ENCODE results near the gene HNRNPM.
A peak's percentile ranks its signal among the peaks of the same experiment; 100 is the strongest.
"Not testable (repeated sequence)": the region's sequence is repeated elsewhere in the genome, so short reads cannot be mapped to it uniquely, and the experiment has no call there.

HNRNPM gene

DNA sequence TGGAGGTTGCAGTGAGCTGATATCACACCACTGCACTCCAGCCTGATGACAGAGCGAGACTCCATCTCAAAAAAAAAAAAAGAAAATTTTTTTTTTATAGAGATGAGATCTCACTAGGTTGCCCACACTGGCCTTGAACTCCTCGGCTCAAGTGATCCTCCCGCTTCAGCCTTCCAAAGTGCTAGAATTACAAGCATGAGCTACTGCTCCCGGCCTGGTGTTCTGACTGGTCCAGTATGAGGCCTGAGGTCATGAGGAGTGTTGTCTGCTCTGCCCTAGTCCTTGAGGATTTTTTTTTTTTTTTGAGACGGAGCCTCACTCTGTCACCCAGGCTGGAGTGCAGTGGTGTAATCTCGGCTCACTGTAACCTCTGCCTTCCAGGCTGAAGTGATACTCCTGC is 19.4 kb upstream of the HNRNPM start:
- not testable (repeated sequence) for DNase-seq (ENCODE audit: low read depth)

DNA sequence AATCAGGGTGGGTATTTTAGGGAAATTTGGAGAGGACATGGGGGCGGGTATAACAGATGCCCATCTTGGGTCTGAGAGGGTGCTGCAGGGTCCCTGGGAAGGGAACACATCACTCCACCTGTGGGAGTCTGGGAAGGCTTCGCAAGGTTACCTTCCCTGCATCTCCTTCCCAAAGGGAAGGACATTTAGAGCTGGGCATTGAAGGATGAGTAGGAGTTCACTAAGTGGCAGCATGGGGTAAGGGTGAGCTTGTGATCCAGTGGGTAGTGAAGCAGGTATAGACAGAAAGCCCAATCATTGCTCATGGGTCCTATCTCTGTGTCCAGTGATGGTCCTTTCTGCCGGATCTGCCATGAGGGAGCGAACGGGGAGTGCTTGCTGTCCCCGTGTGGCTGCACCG is 18.5 kb upstream of the HNRNPM start:
- DNase-seq (ENCODE audit: low read depth), result no peak

DNA sequence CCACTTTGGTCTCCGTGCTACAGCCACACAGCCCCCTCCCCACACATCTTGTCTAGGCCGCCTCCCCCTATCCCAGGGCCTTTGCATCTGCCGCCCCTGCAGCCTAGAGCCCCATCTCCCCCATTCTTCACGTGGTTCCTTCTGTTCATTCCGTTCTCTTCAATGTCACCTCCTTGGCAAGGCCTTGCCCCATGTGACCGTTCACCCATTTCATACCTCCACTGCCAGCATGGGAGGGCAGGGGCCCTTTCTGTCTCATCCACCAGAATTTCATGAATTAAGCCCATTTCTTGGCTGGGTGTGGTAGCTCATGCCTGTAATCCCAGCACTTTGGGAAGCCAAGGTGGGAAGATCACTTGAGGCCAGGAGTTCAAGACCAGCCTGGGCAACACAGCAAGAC is 15.7 kb upstream of the HNRNPM start:
- DNase-seq (ENCODE audit: low read depth), result no peak

DNA sequence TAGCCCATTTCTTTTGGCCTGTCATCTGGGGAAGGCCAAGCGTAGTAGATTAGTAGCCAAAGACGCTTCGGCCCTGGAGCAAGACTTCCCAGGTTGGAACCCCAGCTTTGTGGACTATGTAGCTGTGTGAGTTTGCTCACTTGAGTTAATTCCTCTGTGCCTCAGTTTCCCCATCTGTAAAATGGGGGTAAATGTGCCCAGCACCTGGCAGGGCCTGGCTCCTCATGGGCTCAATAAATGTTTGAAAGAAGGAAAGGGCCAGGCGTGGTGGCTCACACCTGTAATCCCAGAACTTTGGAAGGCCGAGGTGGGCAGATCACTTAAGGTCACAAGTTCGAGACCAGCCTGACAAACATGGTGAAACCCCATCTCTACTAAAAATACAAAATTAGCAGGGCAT is 14.9 kb upstream of the HNRNPM start:
- no peak for DNase-seq (ENCODE audit: low read depth)

DNA sequence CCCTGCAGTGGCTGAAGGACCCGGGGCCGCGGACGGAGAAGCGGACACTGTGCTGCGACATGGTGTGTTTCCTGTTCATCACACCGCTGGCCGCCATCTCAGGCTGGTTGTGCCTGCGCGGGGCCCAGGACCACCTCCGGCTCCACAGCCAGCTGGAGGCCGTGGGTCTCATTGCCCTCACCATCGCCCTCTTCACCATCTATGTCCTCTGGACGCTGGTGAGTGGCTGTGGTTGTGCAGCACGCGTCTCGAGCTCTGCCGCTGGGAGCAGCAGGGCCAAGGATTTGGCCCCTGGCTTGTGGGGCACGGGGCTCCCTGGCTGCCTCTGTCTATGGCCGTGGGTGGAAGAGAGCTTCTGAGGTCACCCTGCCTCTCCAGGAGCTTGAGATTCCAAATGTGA is 14.1 kb upstream of the HNRNPM start:
- no peak for DNase-seq (ENCODE audit: low read depth)

DNA sequence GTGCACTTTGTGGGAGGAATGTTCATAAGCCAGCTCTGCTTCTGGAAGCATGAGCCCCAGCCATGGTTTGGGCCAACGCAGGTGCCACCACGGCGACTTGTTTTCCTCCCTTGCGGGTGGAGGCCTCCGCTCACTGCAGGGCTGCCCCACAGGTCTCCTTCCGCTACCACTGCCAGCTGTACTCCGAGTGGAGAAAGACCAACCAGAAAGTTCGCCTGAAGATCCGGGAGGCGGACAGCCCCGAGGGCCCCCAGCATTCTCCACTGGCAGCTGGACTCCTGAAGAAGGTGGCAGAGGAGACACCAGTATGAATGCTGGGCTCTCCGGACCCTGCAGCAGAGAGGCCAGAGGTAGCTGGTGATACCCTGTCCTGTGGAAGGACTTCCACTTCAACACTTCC is 6.5 kb upstream of the HNRNPM start:
- no peak for DNase-seq (ENCODE audit: low read depth)

DNA sequence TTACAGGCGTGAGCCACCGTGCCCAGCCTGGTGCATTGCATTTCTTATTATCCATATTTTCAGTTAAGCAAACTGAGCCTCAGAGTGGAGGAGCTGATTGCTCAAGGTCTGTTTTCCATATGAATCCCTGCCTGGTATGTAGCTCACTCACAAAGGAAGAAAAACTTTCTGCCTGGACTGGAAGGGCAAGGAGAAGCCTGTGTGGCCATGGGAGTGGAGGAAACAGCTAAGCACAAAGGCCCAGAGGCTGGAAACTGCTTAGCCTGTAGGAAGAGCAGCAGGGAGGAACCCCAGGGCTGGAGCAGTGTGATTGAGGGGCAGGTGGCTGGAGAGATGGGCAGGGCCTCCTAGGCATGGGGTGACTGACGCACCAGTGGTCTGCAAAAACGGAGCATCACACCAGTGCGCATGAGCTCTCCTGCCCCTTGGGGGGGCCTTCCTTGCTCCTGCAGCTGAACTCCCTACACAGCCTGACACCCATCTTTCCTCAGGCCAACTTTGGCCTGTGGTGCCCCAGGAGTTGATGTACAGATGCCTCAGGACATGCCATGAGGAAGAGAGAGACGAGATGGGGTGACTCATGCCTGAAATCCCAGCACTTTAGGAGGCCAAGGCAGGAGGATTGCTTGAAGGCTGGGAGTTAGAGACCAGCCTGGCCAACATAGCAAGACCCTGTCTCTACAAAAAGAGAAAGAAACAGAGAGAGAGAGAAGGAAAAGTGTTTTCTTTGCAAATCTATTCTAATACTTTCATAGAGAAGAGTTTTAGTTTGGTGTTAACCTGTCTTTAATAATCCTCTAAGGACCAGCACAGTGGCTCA is 2.8 kb upstream of the HNRNPM start:
- DNase-seq (ENCODE audit: low read depth), result no peak

DNA sequence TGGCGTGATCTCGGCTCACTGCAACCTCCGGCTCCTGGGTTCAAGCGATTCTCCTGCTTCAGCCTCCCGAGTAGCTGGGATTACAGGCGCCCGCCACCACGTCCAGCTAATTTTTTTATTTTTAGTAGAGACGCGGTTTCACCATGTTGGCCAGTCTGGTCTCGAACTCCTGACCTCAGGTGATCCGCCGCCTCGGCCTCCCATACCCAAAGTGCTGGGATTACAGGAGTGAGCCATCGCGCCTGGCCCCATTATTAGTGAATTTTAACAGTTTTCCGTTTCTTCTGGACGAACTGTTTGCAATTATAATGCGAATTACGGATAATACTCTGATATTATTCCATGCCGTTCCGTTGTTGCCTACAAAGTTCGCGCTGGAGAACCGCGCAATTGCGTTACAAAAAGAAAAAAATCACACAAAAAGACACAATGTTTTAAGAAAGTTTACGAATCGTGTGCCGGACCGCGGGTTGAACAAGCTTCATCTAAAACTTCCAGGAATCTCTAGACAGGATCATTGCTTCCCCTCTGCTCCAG is 567 bp upstream of the HNRNPM start:
- not testable (repeated sequence) for DNase-seq (ENCODE audit: low read depth)

DNA sequence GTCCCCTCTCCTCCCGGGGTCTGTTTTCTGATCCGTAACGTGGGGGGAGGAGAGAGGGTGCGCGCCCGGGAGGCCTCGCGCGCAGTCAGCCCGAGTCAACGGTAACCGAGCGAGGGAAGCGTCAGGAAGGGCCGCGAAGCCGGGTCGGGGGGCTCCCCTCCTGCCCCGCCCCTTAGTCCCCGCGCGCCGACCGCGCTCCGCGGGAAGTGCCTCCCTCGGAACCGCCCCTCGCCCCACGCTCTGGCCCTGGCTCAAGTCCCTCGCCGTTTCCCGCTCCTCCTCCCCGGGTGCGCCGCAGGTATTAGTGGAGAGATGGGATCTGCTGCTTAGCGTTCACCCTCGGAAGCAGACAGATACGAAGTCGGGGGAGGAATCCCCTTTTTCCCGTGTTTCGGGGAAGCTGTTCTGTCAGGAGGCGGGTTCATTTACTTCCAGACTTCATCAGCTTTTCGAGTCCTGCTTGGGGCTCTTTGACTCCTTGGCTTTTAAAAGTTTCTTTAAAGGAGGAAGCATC is 770 bp downstream of the HNRNPM start:
- no peak for DNase-seq (ENCODE audit: low read depth)

DNA sequence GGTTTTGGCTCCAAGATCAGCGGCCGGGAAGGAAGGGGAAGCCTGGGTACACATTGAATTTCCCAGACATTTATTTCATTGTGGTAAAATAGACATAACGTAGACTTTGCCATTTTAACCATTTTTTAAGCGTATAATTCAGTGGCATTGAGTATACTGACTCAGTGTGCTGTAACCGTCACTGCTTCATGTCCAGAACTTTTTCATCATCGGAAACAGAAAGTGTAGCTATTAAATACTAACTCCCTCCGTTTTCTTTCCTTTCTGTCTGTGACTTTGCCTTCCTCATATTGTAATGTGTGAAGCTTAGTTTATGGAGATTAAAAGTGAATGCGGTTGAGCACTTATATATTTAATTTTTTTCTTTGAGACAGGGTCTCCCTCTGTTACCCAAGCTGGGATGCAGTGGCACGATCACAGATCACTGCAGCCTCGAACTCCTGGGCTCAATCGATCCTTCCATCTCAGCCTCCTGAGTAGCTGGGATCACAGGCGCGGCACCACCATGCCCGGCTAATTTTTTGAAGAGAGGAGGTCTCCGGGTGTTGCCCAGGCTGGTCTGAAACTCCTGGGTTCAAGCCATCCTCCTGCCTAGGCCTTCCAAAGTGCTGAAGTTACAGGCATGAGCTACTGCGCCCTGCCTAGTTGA is 1.4 kb downstream of the HNRNPM start:
- no peak for DNase-seq (ENCODE audit: low read depth)

DNA sequence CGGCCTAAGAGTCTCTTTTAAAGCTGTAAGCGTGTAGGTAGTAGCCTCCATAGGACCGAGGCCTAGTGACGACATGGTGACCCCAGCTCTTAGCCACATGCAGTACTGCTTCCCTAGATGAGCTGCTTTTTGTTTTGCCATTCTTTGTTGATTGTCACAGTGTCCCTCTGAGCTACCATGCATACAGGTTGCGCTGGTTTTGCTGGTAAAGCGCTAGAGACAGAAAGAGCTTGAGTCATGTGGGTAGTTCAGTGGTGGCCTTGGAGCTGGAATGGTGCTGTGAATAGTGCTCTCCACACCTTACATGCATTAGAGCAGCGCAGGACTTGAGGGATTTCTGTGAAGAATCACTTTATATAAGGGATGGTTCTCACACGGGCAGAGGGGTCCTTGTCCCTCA is 5.1 kb downstream of the HNRNPM start:
- DNase-seq (ENCODE audit: low read depth), result no peak

DNA sequence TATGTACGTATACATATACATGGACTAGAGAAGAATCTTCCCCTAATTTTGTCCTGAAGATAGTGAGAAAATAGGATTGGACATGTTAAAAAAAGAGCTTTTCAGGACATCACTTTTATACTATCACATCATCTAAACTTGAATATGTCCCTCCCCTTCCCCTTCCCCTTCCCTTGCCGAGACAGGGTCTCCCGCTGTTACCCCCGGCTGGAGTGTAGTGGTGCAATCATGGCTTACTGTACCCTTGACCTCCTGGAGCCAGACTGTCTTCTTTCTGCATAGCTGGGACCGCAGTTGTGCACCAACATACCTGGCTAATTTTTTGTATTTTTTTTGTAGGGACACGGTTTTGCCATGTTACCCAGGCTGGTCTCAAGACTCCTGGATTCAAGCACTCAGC is 6.6 kb downstream of the HNRNPM start:
- DNase-seq (ENCODE audit: low read depth), result no peak

DNA sequence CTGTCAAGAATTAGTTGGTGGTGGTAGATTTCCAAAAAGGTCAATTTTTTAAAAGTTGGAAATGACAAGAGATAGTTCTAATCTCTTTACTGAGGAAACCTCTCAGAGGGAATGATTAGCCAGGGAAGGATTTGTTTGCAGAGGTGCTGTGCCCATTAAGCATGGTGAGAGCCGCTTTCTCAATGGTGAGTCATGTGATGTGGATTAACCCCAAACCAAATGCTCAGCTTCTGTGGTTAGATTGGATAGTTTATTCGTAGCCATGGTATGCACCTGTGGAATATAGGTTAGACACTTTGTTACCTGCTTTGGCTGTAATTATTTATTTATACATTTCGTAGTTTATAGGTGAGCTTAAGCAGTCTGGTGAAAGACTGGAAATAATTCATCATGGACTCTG is 7.1 kb downstream of the HNRNPM start:
- DNase-seq (ENCODE audit: low read depth), result peak; percentile 29

DNA sequence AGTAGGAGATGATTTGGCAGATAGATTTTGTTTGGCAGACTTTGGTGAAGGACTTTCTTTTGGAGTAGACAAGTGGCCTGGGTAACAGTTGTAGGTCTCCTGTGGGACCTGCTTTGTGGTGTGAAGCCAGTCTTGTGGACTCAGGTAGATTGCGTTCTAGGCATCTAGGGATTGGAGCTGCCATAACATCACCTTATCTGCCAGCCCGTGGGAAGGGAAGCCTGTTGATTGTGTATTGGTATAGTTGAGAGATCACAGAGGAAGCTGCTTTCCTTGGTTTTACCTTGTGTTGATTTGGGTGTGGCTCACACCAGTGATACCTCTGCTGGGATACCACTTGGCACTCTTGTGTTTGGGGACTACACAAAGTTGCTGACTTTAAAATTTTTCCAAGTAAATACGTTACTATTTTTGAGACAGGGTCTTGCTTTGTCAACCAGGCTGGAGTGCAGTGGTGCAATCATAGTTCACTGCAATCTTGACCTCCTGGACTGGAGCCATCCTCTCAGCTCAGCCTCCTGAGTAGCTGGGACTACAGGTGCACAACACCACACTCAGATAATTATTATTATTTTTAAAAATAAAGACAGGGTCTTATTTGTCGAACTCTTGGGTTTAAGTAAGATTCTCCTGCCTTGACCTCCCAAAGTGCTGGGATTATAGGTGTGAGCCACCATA is 7.8 kb downstream of the HNRNPM start:
- DNase-seq (ENCODE audit: low read depth), result no peak

DNA sequence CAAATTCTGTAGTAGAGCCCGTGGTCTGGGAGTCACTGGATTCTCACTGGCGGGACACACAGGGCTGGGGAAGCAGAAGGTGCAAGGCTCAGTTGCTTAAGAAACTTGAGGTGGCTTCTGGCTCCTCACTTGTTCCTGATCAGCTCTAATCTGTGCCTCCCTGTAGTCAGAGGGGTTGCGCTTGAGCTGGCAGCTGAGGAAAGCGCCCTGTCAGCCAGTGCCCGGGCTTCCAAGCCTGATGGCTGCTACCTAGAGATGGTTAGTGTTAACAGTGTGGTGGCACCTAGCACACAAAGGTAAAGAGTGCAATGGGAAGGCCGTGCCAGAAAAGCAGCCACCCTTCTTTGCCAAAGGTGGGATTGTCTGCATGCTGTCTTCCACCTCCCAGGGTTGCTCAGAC is 8.8 kb downstream of the HNRNPM start:
- no peak for DNase-seq (ENCODE audit: low read depth)

DNA sequence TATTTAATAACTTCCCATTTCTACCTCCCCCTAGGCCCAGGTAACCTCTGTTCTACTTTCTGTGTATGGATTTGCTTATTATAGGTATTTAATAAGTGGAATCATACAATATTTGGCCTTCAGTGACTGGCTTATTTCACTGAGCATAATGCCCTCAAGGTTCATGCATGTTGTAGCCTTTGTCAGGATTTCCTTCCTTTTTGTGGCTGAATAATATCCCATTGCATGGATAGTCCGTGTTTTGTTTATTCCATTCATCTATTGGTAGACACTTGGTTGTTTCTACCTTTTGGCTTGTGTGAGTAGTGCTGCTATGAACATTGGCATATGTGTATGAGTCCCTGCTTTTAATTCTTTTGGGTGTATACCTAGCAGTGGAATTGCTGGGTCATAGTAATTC is 9.4 kb downstream of the HNRNPM start:
- no peak for DNase-seq (ENCODE audit: low read depth)

DNA sequence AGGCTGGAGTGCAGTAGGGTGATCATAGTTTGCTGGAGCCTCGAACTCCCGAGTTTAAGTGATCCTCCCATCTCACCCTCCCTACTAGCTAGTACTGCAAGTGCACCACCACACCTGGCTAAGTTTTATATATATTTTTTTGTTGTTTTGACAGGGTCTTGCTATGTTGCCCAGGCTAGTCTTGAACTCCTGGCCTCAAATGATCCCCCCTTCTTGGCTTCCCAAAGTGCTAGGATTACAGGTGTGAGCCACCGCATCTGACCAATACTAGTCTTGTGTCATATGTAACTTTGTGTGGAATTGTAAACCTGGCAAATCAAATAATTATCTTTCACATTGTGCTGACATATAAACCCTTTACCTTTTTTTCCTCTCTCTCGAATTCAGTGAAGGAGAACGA is 10.2 kb downstream of the HNRNPM start:
- DNase-seq (ENCODE audit: low read depth), result no peak

DNA sequence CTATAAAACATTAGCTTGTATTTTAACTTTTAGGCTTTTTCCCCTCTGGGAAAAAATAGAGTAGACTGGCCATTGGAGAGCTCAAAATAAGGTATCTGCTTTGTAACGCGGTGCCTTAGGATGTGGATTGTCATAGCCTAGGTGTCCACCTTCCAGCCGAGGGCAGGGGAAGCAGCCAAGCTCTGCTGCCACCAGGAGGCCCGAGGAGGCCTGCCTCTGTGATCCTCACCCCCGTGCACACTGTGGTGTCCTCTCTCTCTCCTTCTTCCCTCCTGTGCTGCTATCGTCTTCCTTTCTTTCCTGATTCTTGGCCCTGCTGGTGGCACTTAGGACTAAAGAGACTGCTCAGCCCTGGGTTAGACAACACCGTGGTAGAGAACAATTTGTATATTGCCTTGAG is 11.3 kb downstream of the HNRNPM start:
- DNase-seq (ENCODE audit: low read depth), result no peak

DNA sequence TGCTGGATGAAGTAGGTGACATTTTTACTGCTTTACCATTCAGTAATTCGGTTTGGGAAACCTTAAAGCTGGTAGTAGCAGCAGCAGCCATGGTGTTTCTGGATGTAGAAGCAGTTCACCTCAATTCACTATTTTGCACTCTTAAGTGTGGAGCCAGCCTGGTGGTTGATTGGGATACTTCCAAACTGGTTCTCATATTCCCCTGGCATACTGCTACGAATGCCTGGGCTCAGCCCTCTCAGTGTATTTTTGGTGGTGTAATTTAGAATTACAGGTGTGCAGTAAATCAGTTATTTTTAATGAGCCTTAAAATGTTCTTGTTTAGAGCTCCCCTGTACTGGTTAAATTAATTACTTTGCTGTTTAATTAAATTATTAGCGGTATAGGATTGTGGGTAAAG is 12.4 kb downstream of the HNRNPM start:
- no peak for DNase-seq (ENCODE audit: low read depth)

DNA sequence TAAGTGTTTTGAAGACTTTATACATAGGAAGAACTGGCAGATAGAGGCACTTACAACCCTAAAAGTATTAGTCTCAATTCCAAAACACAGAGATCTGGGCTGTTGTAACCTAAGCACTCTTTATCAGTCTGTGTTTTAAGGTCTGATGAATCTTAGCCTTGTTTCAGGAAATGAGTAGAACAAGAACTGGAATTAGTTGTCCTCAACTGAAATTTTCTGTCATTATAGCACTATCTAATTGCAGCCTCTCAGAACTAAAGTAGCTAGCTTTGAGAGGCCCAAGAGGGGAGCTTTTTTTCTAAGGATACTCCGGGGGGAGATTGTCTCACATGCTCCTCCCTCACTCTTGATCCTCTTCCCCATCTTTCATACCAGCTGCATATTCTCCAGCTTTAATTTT is 13.1 kb downstream of the HNRNPM start:
- DNase-seq (ENCODE audit: low read depth), result no peak

DNA sequence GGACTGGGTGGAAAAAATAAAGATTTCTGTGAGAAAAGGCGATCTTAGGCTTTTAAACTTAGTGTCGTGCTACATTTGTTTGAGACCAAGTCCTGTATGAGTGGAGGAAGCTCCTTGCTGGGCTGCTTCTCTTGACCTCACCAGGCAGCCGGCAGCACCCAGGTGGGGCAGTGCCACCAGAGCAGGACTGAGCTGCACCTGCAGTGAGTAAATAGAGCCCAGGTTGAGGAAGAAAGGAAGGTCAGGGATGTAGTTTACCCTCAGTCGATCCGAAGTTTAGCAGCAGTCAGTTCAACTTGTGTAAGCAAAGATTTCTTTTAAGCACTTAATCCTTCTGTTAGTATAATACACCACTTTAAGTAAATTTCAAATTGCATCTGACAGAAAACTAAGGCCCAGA is 13.6 kb downstream of the HNRNPM start:
- no peak for DNase-seq (ENCODE audit: low read depth)

DNA sequence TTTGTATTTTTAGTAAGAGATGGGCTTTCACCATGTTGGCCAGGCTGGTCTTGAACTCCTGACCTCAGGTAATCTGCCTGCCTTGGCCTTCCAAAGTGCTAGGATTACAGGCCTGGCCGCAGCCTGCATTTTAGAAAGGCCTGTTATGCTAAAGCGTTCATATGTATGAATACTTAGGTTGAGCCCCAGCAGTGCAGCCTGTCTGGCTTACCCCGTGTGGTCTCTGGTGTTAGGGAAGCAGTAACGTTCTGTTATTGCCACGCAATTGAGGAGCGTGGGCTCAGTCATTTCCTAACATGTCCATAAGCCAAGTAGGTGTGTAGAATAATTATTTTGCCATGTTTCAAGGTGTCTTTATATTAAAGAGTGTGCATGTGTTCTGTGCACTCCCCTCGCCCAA is 14.3 kb downstream of the HNRNPM start:
- no peak for DNase-seq (ENCODE audit: low read depth)

Measured in stromal cell of bone marrow (primary cell).